Astrocyte (in vitro differentiated cells and primary cell): ENCODE results near the gene RNF121. TPM values are rescaled to one million over a fixed set of nuclear protein-coding genes. Genes with fewer than 3 reads are reported as not detected.

Source experiments
- DNase-seq: peaks from one replicate; pipeline ENCODE4 v3.0.0-alpha.2; 2010; ENCODE audit warnings: low read depth
- FAIRE-seq: peaks from 2 replicates; lab custom pipeline; 2011; peaks lifted over from hg19 to GRCh38; lab: Jason Lieb, UNC
- H2AFZ ChIP-seq: 2 replicates; pipeline ENCODE4 v1.6.0; 2012; ENCODE audit warnings: low read depth, low read length, inconsistent platforms
- H3K27ac ChIP-seq: 2 replicates; pipeline ENCODE4 v1.5.1; 2011; ENCODE audit warnings: low read depth, low read length, inconsistent platforms
- H3K27me3 ChIP-seq: 2 replicates; pipeline ENCODE4 v1.6.0; 2011; ENCODE audit warnings: low read length, inconsistent platforms; ENCODE audit not compliant: insufficient read depth
- H3K36me3 ChIP-seq: 2 replicates; pipeline ENCODE4 v1.5.1; 2011; ENCODE audit warnings: low read length, inconsistent platforms; ENCODE audit not compliant: insufficient read depth
- H3K4me1 ChIP-seq: 2 replicates; pipeline ENCODE4 v1.5.1; 2011; ENCODE audit warnings: low read length, inconsistent platforms; ENCODE audit not compliant: insufficient read depth
- H3K4me2 ChIP-seq: 2 replicates; pipeline ENCODE4 v1.6.0; 2012; ENCODE audit warnings: low read length, inconsistent platforms
- H3K4me3 ChIP-seq: 2 replicates; pipeline ENCODE4 v1.5.1; 2011; ENCODE audit warnings: low read depth, mild to moderate bottlenecking, low read length, inconsistent platforms; ENCODE audit not compliant: insufficient read depth
- H3K79me2 ChIP-seq: 2 replicates; pipeline ENCODE4 v1.6.0; 2012; ENCODE audit warnings: mild to moderate bottlenecking, low read length, inconsistent platforms; ENCODE audit not compliant: insufficient read depth
- H3K9ac ChIP-seq: 2 replicates; pipeline ENCODE4 v1.6.0; 2012; ENCODE audit warnings: mild to moderate bottlenecking, low read length, inconsistent platforms
- H3K9me3 ChIP-seq: 2 replicates; pipeline ENCODE4 v1.5.1; 2012; ENCODE audit warnings: low read depth, mild to moderate bottlenecking, low read length, inconsistent platforms; ENCODE audit not compliant: insufficient read depth
- H4K20me1 ChIP-seq: 2 replicates; pipeline ENCODE4 v1.6.0; 2012; ENCODE audit warnings: low read length, inconsistent platforms; ENCODE audit not compliant: insufficient read depth
- H3K27ac Mint-ChIP-seq: one replicate; pipeline ENCODE4 v1.8.0; 2021; ENCODE audit warnings: mild to moderate bottlenecking, mixed read lengths; ENCODE audit not compliant: unreplicated experiment
- H3K27me3 Mint-ChIP-seq: one replicate; pipeline ENCODE4 v1.8.0; 2021; ENCODE audit warnings: low read depth, mixed read lengths; ENCODE audit not compliant: unreplicated experiment
- H3K36me3 Mint-ChIP-seq: one replicate; pipeline ENCODE4 v1.8.0; 2021; ENCODE audit warnings: low read depth, mixed read lengths; ENCODE audit not compliant: unreplicated experiment
- H3K4me1 Mint-ChIP-seq: one replicate; pipeline ENCODE4 v1.8.0; 2021; ENCODE audit warnings: low read depth, mixed read lengths; ENCODE audit not compliant: unreplicated experiment
- H3K4me3 Mint-ChIP-seq: one replicate; pipeline ENCODE4 v1.8.0; 2021; ENCODE audit warnings: mild to moderate bottlenecking, moderate library complexity, mixed read lengths; ENCODE audit not compliant: unreplicated experiment
- H3K9me3 Mint-ChIP-seq: one replicate; pipeline ENCODE4 v1.8.0; 2021; ENCODE audit warnings: mild to moderate bottlenecking, mixed read lengths; ENCODE audit not compliant: unreplicated experiment
- CTCF ChIP-seq: IDR thresholded peaks from 2 replicates; pipeline ENCODE4 v1.5.1; 2011; ENCODE audit warnings: low read depth, mild to moderate bottlenecking, inconsistent platforms, low read length, moderate library complexity; ENCODE audit not compliant: insufficient read depth
- EZH2 ChIP-seq: IDR thresholded peaks from 2 replicates; pipeline ENCODE4 v1.6.1; 2012; ENCODE audit warnings: mild to moderate bottlenecking, low read length, inconsistent platforms; ENCODE audit not compliant: insufficient read depth
- total RNA-seq: library from RNA; stranded (reverse); gene quantifications from 2 replicates; pipeline ENCODE4 v1.2.1, GENCODE V29; 2021

The RNF121 gene
- total RNA-seq, 1 donor from 2014 or later, result 73.4 TPM

GRCh38 chr11:71917646-71918140, 11.2 kb upstream of the RNF121 start:
- H3K4me2 ChIP-seq, result no peak overlapping the region
- H3K36me3 ChIP-seq, result peaks cover 9% of the 10 kb centered on the region
- no peak overlapping the region for H3K27ac ChIP-seq
- DNase-seq (no peak), FAIRE-seq (no peak)
- no peak overlapping the region for H3K4me3 ChIP-seq
- H3K36me3 Mint-ChIP-seq, result peaks cover 11% of the 10 kb centered on the region
- H3K9ac ChIP-seq, result no peak overlapping the region
- H3K4me1 Mint-ChIP-seq, result no peaks in the 10 kb centered on the region
- H3K4me3 Mint-ChIP-seq, result no peak overlapping the region
- H3K9me3 Mint-ChIP-seq, result no peaks in the 10 kb centered on the region
- no peak overlapping the region for H3K27ac Mint-ChIP-seq
- no peaks in the 10 kb centered on the region for H3K9me3 ChIP-seq
- H3K27me3 ChIP-seq, result no peaks in the 10 kb centered on the region
- no peak overlapping the region for H2AFZ ChIP-seq
- H3K27me3 Mint-ChIP-seq, result no peaks in the 10 kb centered on the region
- no peaks in the 10 kb centered on the region for H3K4me1 ChIP-seq
- TF ChIP-seq CTCF, result no peak
- no peak for TF ChIP-seq EZH2
- no peaks in the 10 kb centered on the region for H3K79me2 ChIP-seq
- H4K20me1 ChIP-seq, result no peaks in the 10 kb centered on the region

GRCh38 chr11:71927820-71928736, 768 bp upstream of the RNF121 start, which contains the start of gene XNDC1N:
Gene XNDC1N, minus strand, starts transcription at chr11:71928594. Its CDS starts 5,241 bp downstream, at chr11:71923353.
- TF ChIP-seq CTCF (no peak), EZH2 (no peak)
- Mint-ChIP-seq H3K27ac (peak within 1 kb of the TSS; percentile 92), H3K4me3 (peak within 1 kb of the TSS; percentile 100), H3K9me3 (no peaks in the 10 kb centered on the region), H3K27me3 (no peaks in the 10 kb centered on the region), H3K4me1 (peaks cover 25% of the 10 kb centered on the region), H3K36me3 (peaks cover 2% of the 10 kb centered on the region)
- H4K20me1 ChIP-seq, result peaks cover 39% of the 10 kb centered on the region
- FAIRE-seq, result peak; percentile 41
- H2AFZ ChIP-seq, result peak within 1 kb of the TSS; percentile 96
- DNase-seq, result peak; percentile 88
- no peaks in the 10 kb centered on the region for H3K36me3 ChIP-seq
- no peaks in the 10 kb centered on the region for H3K27me3 ChIP-seq
- H3K9me3 ChIP-seq, result no peaks in the 10 kb centered on the region
- H3K9ac ChIP-seq, result peak within 1 kb of the TSS; percentile 93
- H3K4me1 ChIP-seq, result peaks cover 34% of the 10 kb centered on the region
- H3K79me2 ChIP-seq, result peaks cover 58% of the 10 kb centered on the region
- H3K4me3 ChIP-seq, result peak within 1 kb of the TSS; percentile 95
- peak within 1 kb of the TSS; percentile 89 for H3K4me2 ChIP-seq
- H3K27ac ChIP-seq, result peak within 1 kb of the TSS; percentile 96
